ENCODE data around the gene LRMDA. TPM values are rescaled to one million over a fixed set of nuclear protein-coding genes. Genes with fewer than 3 reads are reported as not detected.

Gene LRMDA
- total and polyA plus RNA-seq, 2 of the 13 experiments (the other 11 are each of a cell fraction or from before 2014, with no cell fraction given) = 13.4 to 22.0 TPM

DNA sequence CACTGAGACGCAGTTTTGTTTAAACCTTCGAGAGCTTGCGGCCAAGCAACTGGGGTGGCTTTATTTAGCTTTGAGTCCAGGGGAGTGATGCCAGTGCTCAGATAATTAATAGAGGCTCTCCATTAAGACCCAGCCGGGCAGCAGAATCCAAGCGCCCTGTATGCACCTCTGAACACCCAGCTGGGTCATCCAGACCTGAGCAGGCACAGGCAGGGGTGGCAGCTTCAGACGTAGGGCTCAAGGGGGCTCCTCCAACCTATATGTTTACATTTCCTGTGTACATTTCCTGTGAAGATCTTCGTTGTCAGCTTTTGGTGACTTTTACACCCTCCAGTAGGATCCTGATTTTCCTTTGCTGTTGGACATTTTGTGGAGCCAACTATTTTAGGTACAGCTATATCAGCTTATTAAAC lies 719.5 kb downstream of the LRMDA start (continued):
- TF ChIP-seq MXD4 (CRISPR knock-in tag; IDR thresholded peaks at IDR 0.05) = no peak
- peak; percentile 71 for TF ChIP-seq TCF7 (IDR thresholded peaks at IDR 0.05; ENCODE audit: low read depth)
- TF ChIP-seq MIER2 (CRISPR knock-in tag; IDR thresholded peaks at IDR 0.05) = no peak
- no peak for TF ChIP-seq ZNF367 (CRISPR knock-in tag; IDR thresholded peaks at IDR 0.05; ENCODE audit: borderline replicate concordance)
- no peak for TF ChIP-seq ZNF3 (CRISPR knock-in tag; IDR thresholded peaks at IDR 0.05)
- no peak for TF ChIP-seq DNMT3B (CRISPR knock-in tag; conservative IDR thresholded peaks at IDR 0.05)
- no peak for TF ChIP-seq ZNF326 (CRISPR knock-in tag; IDR thresholded peaks at IDR 0.05; ENCODE audit: borderline replicate concordance)
- no peak for TF ChIP-seq ZNF451 (CRISPR knock-in tag; IDR thresholded peaks at IDR 0.05)
- no peak for TF ChIP-seq ZNF225 (CRISPR knock-in tag; IDR thresholded peaks at IDR 0.05)
- TF ChIP-seq, protein P1, sequence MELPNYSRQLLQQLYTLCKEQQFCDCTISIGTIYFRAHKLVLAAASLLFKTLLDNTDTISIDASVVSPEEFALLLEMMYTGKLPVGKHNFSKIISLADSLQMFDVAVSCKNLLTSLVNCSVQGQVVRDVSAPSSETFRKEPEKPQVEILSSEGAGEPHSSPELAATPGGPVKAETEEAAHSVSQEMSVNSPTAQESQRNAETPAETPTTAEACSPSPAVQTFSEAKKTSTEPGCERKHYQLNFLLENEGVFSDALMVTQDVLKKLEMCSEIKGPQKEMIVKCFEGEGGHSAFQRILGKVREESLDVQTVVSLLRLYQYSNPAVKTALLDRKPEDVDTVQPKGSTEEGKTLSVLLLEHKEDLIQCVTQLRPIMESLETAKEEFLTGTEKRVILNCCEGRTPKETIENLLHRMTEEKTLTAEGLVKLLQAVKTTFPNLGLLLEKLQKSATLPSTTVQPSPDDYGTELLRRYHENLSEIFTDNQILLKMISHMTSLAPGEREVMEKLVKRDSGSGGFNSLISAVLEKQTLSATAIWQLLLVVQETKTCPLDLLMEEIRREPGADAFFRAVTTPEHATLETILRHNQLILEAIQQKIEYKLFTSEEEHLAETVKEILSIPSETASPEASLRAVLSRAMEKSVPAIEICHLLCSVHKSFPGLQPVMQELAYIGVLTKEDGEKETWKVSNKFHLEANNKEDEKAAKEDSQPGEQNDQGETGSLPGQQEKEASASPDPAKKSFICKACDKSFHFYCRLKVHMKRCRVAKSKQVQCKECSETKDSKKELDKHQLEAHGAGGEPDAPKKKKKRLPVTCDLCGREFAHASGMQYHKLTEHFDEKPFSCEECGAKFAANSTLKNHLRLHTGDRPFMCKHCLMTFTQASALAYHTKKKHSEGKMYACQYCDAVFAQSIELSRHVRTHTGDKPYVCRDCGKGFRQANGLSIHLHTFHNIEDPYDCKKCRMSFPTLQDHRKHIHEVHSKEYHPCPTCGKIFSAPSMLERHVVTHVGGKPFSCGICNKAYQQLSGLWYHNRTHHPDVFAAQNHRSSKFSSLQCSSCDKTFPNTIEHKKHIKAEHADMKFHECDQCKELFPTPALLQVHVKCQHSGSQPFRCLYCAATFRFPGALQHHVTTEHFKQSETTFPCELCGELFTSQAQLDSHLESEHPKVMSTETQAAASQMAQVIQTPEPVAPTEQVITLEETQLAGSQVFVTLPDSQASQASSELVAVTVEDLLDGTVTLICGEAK (IDR thresholded peaks at IDR 0.05) = no peak
- TF ChIP-seq, protein P1 (CRISPR knock-in tag; IDR thresholded peaks at IDR 0.05) = no peak; the same call in 1 of the 2 replicates
- TF ChIP-seq, protein P2, sequence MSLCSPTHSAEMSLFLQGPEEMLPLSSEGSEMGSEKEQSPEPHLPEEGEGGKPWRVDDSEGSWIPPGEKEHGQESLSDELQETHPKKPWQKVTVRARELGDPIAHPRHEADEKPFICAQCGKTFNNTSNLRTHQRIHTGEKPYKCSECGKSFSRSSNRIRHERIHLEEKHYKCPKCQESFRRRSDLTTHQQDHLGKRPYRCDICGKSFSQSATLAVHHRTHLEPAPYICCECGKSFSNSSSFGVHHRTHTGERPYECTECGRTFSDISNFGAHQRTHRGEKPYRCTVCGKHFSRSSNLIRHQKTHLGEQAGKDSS (CRISPR knock-in tag; IDR thresholded peaks at IDR 0.05; ENCODE audit: borderline replicate concordance, low read depth) = peak; percentile 36; the same call in 1 of the 2 replicates
- TF ChIP-seq, protein P3, sequence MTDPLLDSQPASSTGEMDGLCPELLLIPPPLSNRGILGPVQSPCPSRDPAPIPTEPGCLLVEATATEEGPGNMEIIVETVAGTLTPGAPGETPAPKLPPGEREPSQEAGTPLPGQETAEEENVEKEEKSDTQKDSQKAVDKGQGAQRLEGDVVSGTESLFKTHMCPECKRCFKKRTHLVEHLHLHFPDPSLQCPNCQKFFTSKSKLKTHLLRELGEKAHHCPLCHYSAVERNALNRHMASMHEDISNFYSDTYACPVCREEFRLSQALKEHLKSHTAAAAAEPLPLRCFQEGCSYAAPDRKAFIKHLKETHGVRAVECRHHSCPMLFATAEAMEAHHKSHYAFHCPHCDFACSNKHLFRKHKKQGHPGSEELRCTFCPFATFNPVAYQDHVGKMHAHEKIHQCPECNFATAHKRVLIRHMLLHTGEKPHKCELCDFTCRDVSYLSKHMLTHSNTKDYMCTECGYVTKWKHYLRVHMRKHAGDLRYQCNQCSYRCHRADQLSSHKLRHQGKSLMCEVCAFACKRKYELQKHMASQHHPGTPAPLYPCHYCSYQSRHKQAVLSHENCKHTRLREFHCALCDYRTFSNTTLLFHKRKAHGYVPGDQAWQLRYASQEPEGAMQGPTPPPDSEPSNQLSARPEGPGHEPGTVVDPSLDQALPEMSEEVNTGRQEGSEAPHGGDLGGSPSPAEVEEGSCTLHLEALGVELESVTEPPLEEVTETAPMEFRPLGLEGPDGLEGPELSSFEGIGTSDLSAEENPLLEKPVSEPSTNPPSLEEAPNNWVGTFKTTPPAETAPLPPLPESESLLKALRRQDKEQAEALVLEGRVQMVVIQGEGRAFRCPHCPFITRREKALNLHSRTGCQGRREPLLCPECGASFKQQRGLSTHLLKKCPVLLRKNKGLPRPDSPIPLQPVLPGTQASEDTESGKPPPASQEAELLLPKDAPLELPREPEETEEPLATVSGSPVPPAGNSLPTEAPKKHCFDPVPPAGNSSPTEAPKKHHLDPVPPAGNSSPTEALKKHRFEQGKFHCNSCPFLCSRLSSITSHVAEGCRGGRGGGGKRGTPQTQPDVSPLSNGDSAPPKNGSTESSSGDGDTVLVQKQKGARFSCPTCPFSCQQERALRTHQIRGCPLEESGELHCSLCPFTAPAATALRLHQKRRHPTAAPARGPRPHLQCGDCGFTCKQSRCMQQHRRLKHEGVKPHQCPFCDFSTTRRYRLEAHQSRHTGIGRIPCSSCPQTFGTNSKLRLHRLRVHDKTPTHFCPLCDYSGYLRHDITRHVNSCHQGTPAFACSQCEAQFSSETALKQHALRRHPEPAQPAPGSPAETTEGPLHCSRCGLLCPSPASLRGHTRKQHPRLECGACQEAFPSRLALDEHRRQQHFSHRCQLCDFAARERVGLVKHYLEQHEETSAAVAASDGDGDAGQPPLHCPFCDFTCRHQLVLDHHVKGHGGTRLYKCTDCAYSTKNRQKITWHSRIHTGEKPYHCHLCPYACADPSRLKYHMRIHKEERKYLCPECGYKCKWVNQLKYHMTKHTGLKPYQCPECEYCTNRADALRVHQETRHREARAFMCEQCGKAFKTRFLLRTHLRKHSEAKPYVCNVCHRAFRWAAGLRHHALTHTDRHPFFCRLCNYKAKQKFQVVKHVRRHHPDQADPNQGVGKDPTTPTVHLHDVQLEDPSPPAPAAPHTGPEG (CRISPR knock-in tag; IDR thresholded peaks at IDR 0.05) = no peak
- TF ChIP-seq, protein P4, sequence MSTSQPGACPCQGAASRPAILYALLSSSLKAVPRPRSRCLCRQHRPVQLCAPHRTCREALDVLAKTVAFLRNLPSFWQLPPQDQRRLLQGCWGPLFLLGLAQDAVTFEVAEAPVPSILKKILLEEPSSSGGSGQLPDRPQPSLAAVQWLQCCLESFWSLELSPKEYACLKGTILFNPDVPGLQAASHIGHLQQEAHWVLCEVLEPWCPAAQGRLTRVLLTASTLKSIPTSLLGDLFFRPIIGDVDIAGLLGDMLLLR (CRISPR knock-in tag; IDR thresholded peaks at IDR 0.05) = no peak

All from HepG2 (cell line).